Karpas-422 (cell line): ENCODE measurements around the gene FHOD3. TPM values are rescaled to one million over a fixed set of nuclear protein-coding genes. Genes with fewer than 3 reads are reported as not detected.
"Not testable (repeated sequence)": the region's sequence is repeated elsewhere in the genome, so short reads cannot be mapped to it uniquely, and the experiment has no call there.

Experiments used
- DNase-seq: peaks from one replicate; pipeline ENCODE4 v3.0.0-alpha.2; 2015
- H2AFZ ChIP-seq: fragments of 200-600 bp; sonication (generic); 2 replicates; pipeline ENCODE4 v1.6.1; 2014; ENCODE audit warnings: antibody characterized with exemption, low read length, mixed read lengths
- H3K27ac ChIP-seq: fragments of 200-600 bp; sonication (generic); 2 replicates; pipeline ENCODE4 v1.5.1; 2014; ENCODE audit warnings: mild to moderate bottlenecking, low read length, moderate library complexity
- H3K27me3 ChIP-seq: fragments of 200-600 bp; sonication (generic); 2 replicates; pipeline ENCODE4 v1.6.1; 2014; ENCODE audit warnings: low read length, mixed read lengths
- H3K36me3 ChIP-seq: fragments of 200-600 bp; sonication (generic); 2 replicates; pipeline ENCODE4 v1.6.1; 2014; ENCODE audit warnings: low read length, mixed read lengths; ENCODE audit not compliant: insufficient read depth
- H3K4me1 ChIP-seq: fragments of 200-600 bp; sonication (generic); 2 replicates; pipeline ENCODE4 v1.6.1; 2014; ENCODE audit warnings: mild to moderate bottlenecking, low read length, mixed read lengths
- H3K4me2 ChIP-seq: fragments of 200-600 bp; sonication (generic); 2 replicates; pipeline ENCODE4 v1.6.1; 2014; ENCODE audit warnings: low read length, low read depth, mild to moderate bottlenecking; ENCODE audit not compliant: poor library complexity, severe bottlenecking
- H3K4me3 ChIP-seq: fragments of 200-600 bp; sonication (generic); 2 replicates; pipeline ENCODE4 v1.5.1; 2014; ENCODE audit warnings: mild to moderate bottlenecking, antibody characterized with exemption, low read length, mixed read lengths
- H3K79me2 ChIP-seq: fragments of 200-600 bp; sonication (generic); 2 replicates; pipeline ENCODE4 v1.6.1; 2014; ENCODE audit warnings: mild to moderate bottlenecking, low read length, mixed read lengths
- H3K9ac ChIP-seq: fragments of 200-600 bp; sonication (generic); 2 replicates; pipeline ENCODE4 v1.6.0; 2014; ENCODE audit warnings: low read length
- H3K9me2 ChIP-seq: fragments of 200-600 bp; sonication (generic), shearing (Covaris generic); replicated peaks from 2 replicates; pipeline ENCODE4 v1.6.0; 2014; ENCODE audit warnings: mild to moderate bottlenecking, low read length, moderate library complexity; ENCODE audit not compliant: insufficient read depth
- H3K9me3 ChIP-seq: fragments of 300-700, 200-600 bp; sonication (generic); 2 replicates; pipeline ENCODE4 v1.6.1; 2014; ENCODE audit warnings: low read length, mixed read lengths
- H4K20me1 ChIP-seq: fragments of 200-600 bp; sonication (generic); 2 replicates; pipeline ENCODE4 v1.6.1; 2014; ENCODE audit warnings: mild to moderate bottlenecking, antibody characterized with exemption, low read length, low read depth; ENCODE audit not compliant: insufficient read depth
- total RNA-seq: library from RNA; depleted of rRNA; stranded (reverse); fragments of >200 nt; shearing (Covaris generic); gene quantifications from 2 replicates; pipeline ENCODE4 v1.2.3, GENCODE V29; 2014; ENCODE audit warnings: low replicate concordance

The FHOD3 gene
- total RNA-seq, 1 experiment from 2014 or later, result 26.6 TPM

DNA sequence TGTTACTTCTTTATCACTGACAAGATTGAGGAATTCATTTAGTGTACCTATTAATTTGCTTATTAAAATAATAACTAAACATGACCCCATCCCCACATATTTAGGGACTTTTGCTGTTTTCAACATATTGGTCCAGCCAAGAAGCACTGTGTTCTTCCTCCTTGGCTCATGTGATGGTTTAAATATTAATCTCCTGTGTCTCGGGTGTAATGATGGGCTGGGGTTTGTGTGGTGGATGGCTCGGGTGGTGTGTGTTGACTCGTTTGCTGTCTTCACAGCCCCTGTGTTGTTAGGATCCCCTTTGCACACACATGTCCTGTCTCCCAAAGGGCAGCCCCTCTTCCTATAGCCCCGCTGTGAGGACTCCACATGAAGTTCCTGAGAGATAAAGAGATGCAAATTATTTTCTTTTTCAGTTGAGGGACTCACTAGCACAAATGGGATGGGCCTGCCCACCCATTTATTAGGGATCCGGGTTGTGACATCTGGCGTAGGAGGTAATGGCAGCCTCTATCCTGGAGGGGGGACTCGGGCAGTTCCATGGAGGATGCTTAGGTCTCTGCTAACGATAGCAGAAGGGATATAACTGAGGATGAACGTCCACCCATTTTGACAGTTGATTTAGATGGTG, 53.4 kb downstream of the FHOD3 start:
- Histone ChIP-seq H3K4me3 (no peak overlapping the region), H3K4me2 (no peak overlapping the region), H3K4me1 (no peaks in the 10 kb centered on the region), H3K9me2 (no peaks in the 10 kb centered on the region), H3K9me3 (no peaks in the 10 kb centered on the region), H4K20me1 (no peaks in the 10 kb centered on the region), H3K79me2 (no peaks in the 10 kb centered on the region), H3K27me3 (no peaks in the 10 kb centered on the region), H3K36me3 (no peaks in the 10 kb centered on the region), H3K27ac (no peak overlapping the region), H2AFZ (no peak overlapping the region), H3K9ac (no peak overlapping the region)
- DNase-seq, result peak; percentile 10

DNA sequence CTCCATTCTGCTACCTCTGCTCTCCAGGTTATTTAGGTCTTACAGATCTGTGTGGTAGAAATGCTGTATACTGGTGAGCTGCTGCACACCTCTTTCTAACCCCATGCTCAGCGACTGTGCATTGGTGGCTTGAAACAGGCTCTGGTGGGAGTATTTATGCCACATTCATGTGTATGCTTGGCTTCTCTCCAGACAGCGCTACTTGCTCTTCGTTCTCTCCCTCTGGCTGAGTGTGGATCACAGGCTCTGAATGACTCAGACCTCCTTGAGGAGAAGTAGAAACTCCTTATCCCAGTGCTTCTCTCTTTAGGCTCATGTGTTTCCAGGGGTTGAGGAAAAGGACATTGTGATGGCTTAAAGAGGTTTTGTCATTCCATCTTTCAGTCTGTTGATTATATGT, 54.9 kb downstream of the FHOD3 start:
- Histone ChIP-seq H3K79me2 (no peaks in the 10 kb centered on the region), H3K9me2 (no peaks in the 10 kb centered on the region)

DNA sequence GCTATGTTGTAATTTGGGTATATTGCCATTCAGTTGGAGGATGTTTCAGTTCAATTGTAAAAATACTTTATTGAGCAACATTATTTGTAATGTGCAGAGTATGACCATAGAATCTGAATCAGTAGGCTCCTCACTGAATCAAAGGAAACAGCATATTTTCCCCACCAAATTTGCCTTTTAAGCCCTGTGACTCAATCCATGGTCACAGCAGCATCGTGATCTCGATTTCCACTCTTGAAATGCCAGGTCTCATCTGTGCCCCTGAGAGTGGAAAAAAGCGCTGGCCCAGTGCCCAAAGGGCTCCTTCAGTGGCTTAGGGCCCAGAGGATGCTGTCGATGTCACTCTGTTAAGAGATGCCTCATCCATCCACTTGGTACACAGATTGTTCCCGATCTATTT, 57.5 kb downstream of the FHOD3 start:
- H3K36me3 ChIP-seq, result no peaks in the 10 kb centered on the region
- H3K4me1 ChIP-seq, result no peaks in the 10 kb centered on the region
- no peak overlapping the region for H3K27ac ChIP-seq
- no peak overlapping the region for H3K4me2 ChIP-seq
- no peak overlapping the region for H2AFZ ChIP-seq
- H4K20me1 ChIP-seq, result no peaks in the 10 kb centered on the region
- H3K79me2 ChIP-seq, result no peaks in the 10 kb centered on the region
- DNase-seq, result peak; percentile 35
- no peak overlapping the region for H3K9ac ChIP-seq
- H3K9me3 ChIP-seq, result no peaks in the 10 kb centered on the region
- H3K27me3 ChIP-seq, result no peaks in the 10 kb centered on the region
- H3K4me3 ChIP-seq, result no peak overlapping the region
- H3K9me2 ChIP-seq, result no peaks in the 10 kb centered on the region

More for the DNA sequence above, 54.9 kb downstream of the FHOD3 start:
- no peak overlapping the region for H3K9ac ChIP-seq
- no peaks in the 10 kb centered on the region for H4K20me1 ChIP-seq
- H3K9me3 ChIP-seq, result no peaks in the 10 kb centered on the region
- H3K4me2 ChIP-seq, result no peak overlapping the region
- H3K4me1 ChIP-seq, result no peaks in the 10 kb centered on the region
- DNase-seq, result no peak
- no peaks in the 10 kb centered on the region for H3K27me3 ChIP-seq
- H3K36me3 ChIP-seq, result no peaks in the 10 kb centered on the region
- no peak overlapping the region for H2AFZ ChIP-seq
- no peak overlapping the region for H3K27ac ChIP-seq
- H3K4me3 ChIP-seq, result no peak overlapping the region

DNA sequence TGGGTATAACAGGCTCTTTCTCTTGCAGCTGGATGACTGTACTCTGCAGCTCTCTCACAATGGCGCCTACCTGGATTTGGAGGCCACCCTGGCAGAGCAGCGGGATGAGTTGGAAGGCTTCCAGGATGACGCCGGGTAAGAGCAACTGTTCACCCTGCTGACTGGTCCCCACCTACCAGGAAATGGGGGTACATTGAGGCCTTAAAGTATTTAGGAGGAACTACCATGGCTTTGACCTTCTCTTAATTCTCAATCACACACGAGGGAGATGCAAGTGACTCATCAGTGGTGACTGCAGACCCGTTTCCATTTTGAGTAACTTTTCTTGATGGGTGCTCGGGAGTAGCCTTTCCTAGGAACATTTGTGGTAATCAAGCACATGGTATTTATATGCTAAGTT, 58.0 kb downstream of the FHOD3 start:
- no peak overlapping the region for H2AFZ ChIP-seq
- no peaks in the 10 kb centered on the region for H3K79me2 ChIP-seq
- no peaks in the 10 kb centered on the region for H3K27me3 ChIP-seq
- H3K27ac ChIP-seq, result no peak overlapping the region
- H3K36me3 ChIP-seq, result no peaks in the 10 kb centered on the region
- H3K4me1 ChIP-seq, result no peaks in the 10 kb centered on the region
- H3K9me3 ChIP-seq, result no peaks in the 10 kb centered on the region
- H4K20me1 ChIP-seq, result no peaks in the 10 kb centered on the region
- DNase-seq, result no peak
- H3K9ac ChIP-seq, result no peak overlapping the region
- no peaks in the 10 kb centered on the region for H3K9me2 ChIP-seq
- H3K4me3 ChIP-seq, result no peak overlapping the region
- H3K4me2 ChIP-seq, result no peak overlapping the region

DNA sequence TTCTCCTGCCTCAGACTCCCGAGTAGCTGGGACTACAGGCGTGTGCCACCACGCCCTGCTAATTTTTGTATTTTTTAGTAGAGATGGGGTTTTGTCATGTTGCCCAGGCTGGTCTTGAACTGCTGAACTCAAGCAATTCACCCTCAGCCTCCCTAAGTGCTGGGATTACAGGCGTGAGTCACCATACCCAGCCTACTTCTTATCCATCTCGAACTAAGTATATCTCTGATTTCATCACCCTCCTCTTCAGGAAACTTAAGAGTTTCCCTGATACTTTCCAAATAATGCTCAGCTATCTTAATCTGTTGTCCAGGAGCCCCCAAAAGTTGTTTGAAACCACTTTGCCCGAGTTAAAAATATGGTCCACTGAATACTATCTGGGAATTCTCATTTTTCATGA, 59.2 kb downstream of the FHOD3 start:
- not testable (repeated sequence) for H3K4me1 ChIP-seq, H3K79me2 ChIP-seq, H3K9me3 ChIP-seq, H4K20me1 ChIP-seq, H2AFZ ChIP-seq, H3K27ac ChIP-seq, H3K9me2 ChIP-seq, H3K9ac ChIP-seq, DNase-seq, H3K4me3 ChIP-seq, H3K36me3 ChIP-seq, H3K4me2 ChIP-seq, H3K27me3 ChIP-seq

- no peak overlapping the region for H2AFZ ChIP-seq
- H3K4me3 ChIP-seq, result no peak overlapping the region
- DNase-seq, result no peak
- no peak overlapping the region for H3K9ac ChIP-seq
- H3K27me3 ChIP-seq, result no peaks in the 10 kb centered on the region
- H3K9me3 ChIP-seq, result no peaks in the 10 kb centered on the region
- H3K27ac ChIP-seq, result no peak overlapping the region
- no peaks in the 10 kb centered on the region for H3K9me2 ChIP-seq
- no peak overlapping the region for H3K4me2 ChIP-seq
- H3K4me1 ChIP-seq, result no peaks in the 10 kb centered on the region
- no peaks in the 10 kb centered on the region for H4K20me1 ChIP-seq
- no peaks in the 10 kb centered on the region for H3K79me2 ChIP-seq
- no peaks in the 10 kb centered on the region for H3K36me3 ChIP-seq
Observed at GRCh38 chr18:36358141-36358540, 60.6 kb downstream of the FHOD3 start.

DNA sequence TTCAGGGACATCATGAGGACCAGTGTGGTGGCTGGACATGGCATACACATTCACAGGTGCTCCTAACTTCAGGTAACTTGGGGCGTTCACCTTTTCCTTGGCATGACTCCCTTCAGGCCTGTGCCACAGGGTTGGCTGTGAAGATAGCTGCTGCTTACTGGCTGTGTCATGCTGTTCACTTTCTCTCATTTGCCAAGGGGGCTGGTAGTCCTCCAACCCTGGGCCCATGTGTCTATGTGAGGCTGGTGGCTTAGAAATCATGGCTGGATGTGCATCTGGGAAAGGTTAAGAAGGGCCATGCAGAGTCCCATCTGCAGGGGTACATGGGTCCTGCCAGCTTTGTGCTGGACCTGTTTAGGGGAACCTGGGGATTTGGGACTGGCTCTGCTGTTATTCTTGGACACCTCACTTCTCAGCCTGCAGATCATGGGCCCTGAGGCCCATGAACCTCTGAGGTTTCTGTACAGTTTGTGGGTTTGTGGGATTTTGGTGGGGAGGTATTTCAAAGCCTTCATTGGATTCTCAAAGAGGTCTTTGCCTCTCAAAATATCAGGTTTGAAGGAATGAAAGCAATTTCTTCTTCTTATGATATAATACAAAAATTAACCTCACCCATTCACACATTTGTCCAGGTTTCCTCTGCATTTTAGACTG, 62.9 kb downstream of the FHOD3 start:
- no peaks in the 10 kb centered on the region for H3K79me2 ChIP-seq
- no peak overlapping the region for H3K9ac ChIP-seq
- H3K9me3 ChIP-seq, result no peaks in the 10 kb centered on the region
- H3K4me3 ChIP-seq, result no peak overlapping the region
- H3K27me3 ChIP-seq, result 0 out of 2 replicates have a peak, but pooled peaks cover 3% of the 10 kb centered on the region
- no peaks in the 10 kb centered on the region for H3K36me3 ChIP-seq
- no peaks in the 10 kb centered on the region for H3K9me2 ChIP-seq
- no peaks in the 10 kb centered on the region for H4K20me1 ChIP-seq
- no peaks in the 10 kb centered on the region for H3K4me1 ChIP-seq
- no peak overlapping the region for H2AFZ ChIP-seq
- no peak overlapping the region for H3K27ac ChIP-seq
- no peak overlapping the region for H3K4me2 ChIP-seq
- no peak for DNase-seq

DNA sequence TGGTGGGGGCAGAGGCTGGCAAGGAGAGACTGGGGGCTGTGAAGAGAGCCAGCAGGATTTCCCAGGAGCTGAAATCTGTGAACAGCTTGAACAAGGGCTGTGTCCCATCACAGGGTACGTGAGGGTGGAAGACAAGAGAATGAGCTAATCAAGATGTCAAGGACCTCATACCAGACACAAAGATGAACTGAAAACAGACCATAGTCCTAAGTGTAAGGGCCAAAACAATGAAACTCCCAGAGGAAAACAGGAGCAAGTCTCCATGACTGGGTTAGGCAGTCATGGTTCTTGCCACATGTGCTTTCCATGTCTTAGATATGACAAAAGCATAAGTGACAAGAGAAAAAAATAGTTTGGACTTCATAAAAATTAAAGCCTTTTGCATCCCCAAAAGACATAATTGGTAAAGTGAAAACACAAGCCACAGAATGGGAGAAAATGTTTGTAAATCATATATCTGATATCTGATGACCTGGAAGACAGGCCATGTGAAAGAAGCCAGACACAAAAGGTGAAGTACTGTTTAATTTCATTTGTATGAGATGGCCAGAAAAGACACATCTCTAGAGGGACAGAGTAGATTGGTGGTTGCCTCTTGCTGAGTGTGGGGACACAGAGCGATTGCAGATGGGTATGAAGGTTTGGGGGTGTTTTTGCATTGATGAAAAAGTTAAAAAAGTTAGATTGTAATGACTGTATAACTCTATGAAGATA, 67.6 kb downstream of the FHOD3 start:
- Histone ChIP-seq H2AFZ (no peak overlapping the region), H3K9me3 (no peaks in the 10 kb centered on the region), H3K4me3 (no peak overlapping the region), H3K79me2 (no peaks in the 10 kb centered on the region), H3K36me3 (no peaks in the 10 kb centered on the region), H3K9ac (no peak overlapping the region), H3K9me2 (no peaks in the 10 kb centered on the region), H3K27ac (no peak overlapping the region), H4K20me1 (no peaks in the 10 kb centered on the region), H3K4me1 (no peaks in the 10 kb centered on the region), H3K27me3 (0 out of 2 replicates have a peak, but pooled peaks cover 3% of the 10 kb centered on the region), H3K4me2 (no peak overlapping the region)
- no peak for DNase-seq
